SK-MEL-5 (cell line): ENCODE measurements around the gene ERC1. TPM values are rescaled to one million over a fixed set of nuclear protein-coding genes. Genes with fewer than 3 reads are reported as not detected.
"Not testable (repeated sequence)": the region's sequence is repeated elsewhere in the genome, so short reads cannot be mapped to it uniquely, and the experiment has no call there.

Source experiments
- DNase-seq: peaks from one replicate; pipeline ENCODE4 v3.0.0-alpha.2; 2016; ENCODE audit warnings: low read depth, low spot score
- in situ Hi-C: cut with HindIII; loops from 2 replicates; pipeline ENCODE4 v1.10.0; 2016; ENCODE audit warnings: low sequenced_read_pairs, high pct_unique_total_duplicates, low pct_unique_long_range_greater_than_20kb
- total RNA-seq: library from RNA; depleted of rRNA; stranded (reverse); fragments of >200 nt; shearing (Covaris generic); gene quantifications from 2 replicates; pipeline ENCODE4 v1.2.3, GENCODE V29; 2014

ERC1 gene
- total RNA-seq, 1 experiment from 2014 or later, result 14.3 TPM

DNA sequence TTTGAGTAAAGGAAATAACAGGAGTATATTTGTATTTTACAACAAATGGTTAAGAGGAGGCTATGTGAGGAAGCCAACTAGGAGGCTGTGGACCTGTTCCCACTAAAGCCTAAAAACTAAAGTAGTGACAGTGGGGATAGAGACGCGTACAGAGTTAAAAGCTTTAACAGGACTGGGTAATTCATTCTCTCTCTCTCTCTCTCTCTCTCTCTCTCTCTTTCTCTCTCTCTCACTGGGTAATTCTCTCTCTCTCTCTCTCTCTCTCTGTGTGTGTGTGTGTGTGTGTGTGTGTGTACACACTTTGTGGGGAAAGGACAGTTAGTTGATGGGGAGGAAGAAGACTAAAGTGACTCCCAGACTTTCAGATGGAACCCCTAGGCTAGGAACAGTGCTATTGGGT is 16.3 kb downstream of the ERC1 start:
- DNase-seq, result no peak
- in situ Hi-C loops, result no loop called here

DNA sequence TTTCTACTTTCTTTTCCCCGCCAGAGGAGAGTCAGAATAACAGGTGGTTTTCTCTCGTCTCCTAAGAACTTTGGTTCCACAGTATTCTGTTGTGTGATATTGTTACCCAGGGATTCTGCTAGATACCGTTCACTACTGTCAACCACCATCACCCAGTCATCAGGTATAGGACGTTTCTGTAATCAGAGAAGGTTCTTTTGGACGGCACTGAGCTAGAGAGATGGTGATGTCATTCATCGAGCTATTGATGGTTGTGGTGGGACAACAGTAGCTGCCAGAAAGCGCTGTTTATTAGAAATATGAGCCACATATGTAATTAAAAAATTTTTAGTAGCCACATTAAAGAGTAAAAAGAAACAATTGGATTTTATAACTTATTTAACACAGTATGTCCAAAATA is 17.0 kb downstream of the ERC1 start:
- in situ Hi-C loops, result no loop called here

DNA sequence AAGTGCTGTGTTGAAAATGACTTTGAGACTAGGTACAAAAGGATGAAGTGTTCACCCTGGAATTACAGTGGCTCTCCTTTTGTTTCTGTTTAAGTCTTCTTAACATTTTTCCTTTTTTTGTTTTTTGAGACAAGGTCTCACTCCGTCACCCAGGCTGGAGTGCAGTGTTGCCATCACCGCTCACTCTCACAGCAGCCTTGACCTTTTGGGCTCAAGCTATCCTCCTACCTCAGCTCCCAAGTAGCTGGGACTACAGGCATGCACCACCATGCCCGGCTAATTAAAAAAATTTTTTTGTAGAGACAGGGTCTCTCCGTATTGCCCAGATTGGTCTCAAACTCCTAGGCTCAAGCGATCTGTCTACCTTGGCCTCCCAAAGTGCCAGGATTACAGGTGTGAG is 20.1 kb downstream of the ERC1 start:
- no peak for DNase-seq

More for the DNA sequence above, 17.0 kb downstream of the ERC1 start:
- DNase-seq, result no peak

DNA sequence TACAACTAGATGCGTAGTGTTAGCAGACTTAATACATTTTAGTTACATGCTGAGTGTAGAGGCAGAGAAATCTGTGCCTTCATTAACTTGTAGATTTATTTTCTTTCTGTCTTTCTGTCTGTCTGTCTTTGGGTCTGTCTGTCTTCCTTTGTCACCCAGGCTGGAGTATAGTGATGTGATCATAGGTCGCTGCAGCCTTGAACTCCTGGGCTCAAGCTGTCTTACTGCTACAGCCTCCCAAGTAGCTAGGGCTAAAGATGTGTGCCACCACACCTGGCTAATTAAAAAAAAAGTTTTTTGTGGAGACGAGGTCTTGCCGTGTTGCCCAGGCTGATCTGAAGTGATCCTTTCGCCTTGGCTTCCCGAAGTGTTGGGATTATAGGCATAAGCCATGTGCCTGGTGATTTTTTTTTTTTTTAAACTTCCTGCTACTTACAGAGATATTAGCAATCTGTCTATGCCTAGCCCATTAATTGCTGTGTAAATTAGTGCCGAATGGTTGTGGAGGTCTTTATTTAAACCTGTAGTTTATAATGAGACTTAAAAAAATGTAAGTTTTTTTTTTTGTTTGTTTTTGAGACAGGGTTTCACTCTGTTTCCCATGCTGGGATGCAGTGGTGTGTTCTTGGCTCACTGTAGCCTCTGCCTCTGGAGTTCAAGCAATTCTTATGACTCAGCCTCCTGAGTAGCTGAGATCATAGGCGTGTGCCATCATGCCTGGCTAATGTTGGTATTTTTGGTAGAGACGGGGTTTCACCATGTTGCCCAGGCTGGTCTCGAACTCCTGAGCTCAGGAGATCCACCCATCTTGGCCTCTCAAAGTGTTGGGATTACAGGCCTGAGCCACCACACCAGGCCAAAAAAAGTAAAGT is 22.8 kb downstream of the ERC1 start:
- in situ Hi-C loops, result no loop called here
- no peak for DNase-seq

More for the DNA sequence above, 20.1 kb downstream of the ERC1 start:
- in situ Hi-C loops, result no loop called here

GRCh38 chr12:1019283-1019682 is 28.3 kb downstream of the ERC1 start:
- in situ Hi-C loops, result no loop called here
- no peak for DNase-seq

DNA sequence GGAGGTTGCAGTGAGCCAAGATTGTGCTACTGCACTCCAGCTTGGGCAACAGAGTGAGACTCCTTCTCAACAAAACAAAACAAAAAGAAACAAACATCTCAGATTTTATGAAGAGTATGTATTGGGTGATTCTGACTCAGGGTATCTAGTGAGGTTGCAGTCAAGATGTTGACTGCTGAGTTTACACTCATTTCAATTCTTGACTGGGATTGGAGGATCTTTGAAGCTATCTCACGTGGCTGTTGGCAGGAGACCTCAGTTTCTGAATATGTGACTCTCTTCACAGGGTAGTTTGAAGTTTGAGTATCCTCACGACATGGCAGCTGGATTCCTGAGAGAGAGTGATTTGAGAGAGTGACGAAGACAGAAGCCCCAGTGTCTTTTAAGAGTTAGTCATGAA is 29.4 kb downstream of the ERC1 start:
- in situ Hi-C loops, result no loop called here
- DNase-seq, result no peak

GRCh38 chr12:1022032-1022970 is 31.3 kb downstream of the ERC1 start:
- DNase-seq, result no peak
- in situ Hi-C loops, result no loop called here

GRCh38 chr12:1030779-1031178 is 39.8 kb downstream of the ERC1 start:
- in situ Hi-C loops, result no loop called here
- DNase-seq, result no peak

DNA sequence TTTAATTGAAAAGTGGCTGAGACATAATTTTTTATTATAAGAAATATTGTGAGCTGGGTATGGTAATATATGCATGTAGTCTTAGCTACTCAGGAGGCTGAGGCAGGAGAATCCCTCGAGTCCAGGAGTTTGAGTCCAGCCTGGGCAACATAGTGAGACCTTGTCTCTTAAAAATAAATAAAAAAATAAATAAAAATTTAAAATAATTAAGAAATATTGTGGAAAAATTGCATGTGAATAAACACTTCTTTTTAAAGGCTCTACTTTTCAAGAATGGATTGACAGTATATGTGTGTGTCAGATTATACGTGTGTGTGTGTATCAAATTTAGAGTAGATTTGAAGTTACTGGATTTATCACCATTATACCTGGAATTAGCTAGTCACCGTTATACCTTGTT is 43.2 kb downstream of the ERC1 start:
- no peak for DNase-seq
- in situ Hi-C loops, result no loop called here

GRCh38 chr12:1034751-1035457 is 43.9 kb downstream of the ERC1 start:
- in situ Hi-C loops, result no loop called here
- no peak for DNase-seq

- in situ Hi-C loops, result no loop called here
- no peak for DNase-seq
Measured at GRCh38 chr12:1041478-1041877, 50.5 kb downstream of the ERC1 start.

DNA sequence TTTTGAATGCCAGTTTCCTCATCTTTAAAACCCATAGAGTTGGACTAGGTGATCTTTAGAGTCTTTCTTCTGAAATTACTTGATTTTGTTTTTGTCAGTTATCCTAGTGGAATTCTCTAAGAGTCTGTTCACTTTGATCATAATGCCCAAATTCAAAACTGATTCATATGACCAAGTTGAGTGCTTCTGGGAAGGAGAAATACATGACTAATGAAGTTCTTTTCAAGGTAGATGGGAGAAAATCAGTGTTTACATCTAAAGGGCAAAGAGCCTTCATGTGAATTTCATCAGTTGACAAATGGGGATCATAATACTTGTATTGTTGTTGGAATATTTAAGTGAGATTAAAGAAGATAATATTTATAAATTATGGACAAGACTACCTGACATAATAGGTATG is 53.2 kb downstream of the ERC1 start:
- in situ Hi-C loops, result no loop called here
- peak; percentile 14 for DNase-seq

GRCh38 chr12:1044696-1045095 is 53.7 kb downstream of the ERC1 start:
- no peak for DNase-seq
- in situ Hi-C loops, result no loop called here

DNA sequence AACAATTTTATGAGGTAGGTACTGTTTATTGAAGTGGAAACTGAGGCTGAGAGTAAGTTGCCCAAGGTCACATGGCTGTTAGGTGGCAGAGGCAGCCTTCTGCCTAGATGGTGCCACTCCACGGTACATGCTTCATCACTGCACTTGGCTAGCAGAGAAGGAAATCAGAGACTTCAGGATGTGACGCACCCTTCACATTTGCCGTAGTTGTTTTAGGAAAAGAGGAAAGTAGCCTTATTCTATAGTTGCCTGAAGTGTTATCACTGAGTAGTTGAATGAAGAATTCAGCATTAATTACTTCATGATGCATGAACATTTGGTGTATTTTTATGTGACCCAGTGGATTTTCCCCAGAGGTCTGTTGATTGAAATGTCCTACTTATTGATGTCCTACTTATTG is 55.7 kb downstream of the ERC1 start:
- in situ Hi-C loops, result no loop called here
- no peak for DNase-seq

- in situ Hi-C loops, result no loop called here
- no peak for DNase-seq
Measured at GRCh38 chr12:1047898-1048660, 57.1 kb downstream of the ERC1 start.

DNA sequence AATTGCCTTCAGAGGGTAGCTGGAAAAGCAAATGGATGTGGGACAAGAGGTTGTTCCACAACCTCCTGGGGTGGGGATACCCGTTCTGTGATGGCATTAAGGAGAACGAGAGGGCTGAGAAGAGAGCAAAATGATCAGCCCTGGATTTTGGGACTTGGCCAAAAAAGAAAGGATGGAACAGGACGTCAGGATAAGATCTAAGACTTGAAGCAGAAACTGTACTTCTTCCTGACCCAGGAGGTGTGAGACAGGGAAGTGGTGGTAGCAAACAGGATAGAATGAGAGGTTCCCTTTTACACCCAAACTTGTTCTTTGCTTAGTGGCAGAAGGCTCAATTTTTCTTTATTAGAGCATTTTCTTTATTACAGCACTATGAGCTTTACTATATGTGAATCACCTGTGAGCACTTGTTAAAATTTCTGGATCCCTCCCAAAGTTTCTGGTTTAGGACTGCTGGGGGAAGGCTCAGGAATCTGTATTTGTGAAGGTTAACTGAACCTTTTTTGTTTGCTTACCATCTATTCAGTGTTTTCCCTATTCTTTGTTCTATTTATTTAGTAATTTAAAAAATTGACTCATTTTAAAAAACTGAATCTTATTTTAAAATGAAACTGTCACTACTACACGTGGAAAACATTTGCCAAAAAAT is 59.2 kb downstream of the ERC1 start:
- in situ Hi-C loops, result no loop called here
- no peak for DNase-seq

GRCh38 chr12:1051672-1052071 is 60.6 kb downstream of the ERC1 start:
- DNase-seq, result peak; percentile 48
- in situ Hi-C loops, result not testable (repeated sequence)
